ENCODE results near the gene AFF2. TPM values are rescaled to one million over a fixed set of nuclear protein-coding genes. Genes with fewer than 3 reads are reported as not detected.

AFF2 gene
- total and polyA plus RNA-seq, 12 donors = 0.07 to 17.9 (median 1.7) TPM

DNA sequence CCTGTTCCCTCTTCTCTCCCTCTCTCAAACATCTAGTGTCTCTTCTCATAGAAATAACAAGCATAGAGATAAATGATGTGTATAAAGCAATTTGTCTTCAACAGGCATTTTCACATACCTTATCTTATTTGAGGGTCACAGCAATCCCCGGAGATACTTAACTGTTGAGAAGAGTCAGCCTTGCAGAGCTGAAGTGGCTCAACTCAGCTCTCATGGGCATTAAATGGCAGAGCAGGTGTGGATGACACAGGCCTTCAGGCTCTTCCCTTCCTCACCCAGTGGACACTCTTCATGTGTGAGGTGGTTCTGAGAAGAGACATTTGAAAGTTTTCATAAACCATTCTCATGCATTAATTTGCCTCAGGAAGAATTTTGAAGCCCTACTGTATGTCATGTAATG lies 134.2 kb downstream of the AFF2 start:
- no peaks in the 10 kb centered on the region for H3K4me1 ChIP-seq (replicated peaks in 1 of 2)
- TF ChIP-seq, protein P1, sequence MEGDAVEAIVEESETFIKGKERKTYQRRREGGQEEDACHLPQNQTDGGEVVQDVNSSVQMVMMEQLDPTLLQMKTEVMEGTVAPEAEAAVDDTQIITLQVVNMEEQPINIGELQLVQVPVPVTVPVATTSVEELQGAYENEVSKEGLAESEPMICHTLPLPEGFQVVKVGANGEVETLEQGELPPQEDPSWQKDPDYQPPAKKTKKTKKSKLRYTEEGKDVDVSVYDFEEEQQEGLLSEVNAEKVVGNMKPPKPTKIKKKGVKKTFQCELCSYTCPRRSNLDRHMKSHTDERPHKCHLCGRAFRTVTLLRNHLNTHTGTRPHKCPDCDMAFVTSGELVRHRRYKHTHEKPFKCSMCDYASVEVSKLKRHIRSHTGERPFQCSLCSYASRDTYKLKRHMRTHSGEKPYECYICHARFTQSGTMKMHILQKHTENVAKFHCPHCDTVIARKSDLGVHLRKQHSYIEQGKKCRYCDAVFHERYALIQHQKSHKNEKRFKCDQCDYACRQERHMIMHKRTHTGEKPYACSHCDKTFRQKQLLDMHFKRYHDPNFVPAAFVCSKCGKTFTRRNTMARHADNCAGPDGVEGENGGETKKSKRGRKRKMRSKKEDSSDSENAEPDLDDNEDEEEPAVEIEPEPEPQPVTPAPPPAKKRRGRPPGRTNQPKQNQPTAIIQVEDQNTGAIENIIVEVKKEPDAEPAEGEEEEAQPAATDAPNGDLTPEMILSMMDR (IDR thresholded peaks at IDR 0.05) = no peak
- TF ChIP-seq POLR2A (IDR thresholded peaks at IDR 0.05) = no peak
- H3K9me3 ChIP-seq (replicated peaks in 1 of 3) = no peaks in the 10 kb centered on the region
- H3K27me3 ChIP-seq = peaks cover 6% of the 10 kb centered on the region
- H3K4me3 ChIP-seq = no peak overlapping the region
- WGBS, 4 donors = 52 to 67% (median 58%) methylated on average over 1 of the region's 1 CpG
- no peak overlapping the region for H3K27ac ChIP-seq
- H3K36me3 ChIP-seq (replicated peaks in 1 of 2) = no peaks in the 10 kb centered on the region
- DNase-seq = no peak
- intact Hi-C loops (cut with DNase I) = no loop called here

DNA sequence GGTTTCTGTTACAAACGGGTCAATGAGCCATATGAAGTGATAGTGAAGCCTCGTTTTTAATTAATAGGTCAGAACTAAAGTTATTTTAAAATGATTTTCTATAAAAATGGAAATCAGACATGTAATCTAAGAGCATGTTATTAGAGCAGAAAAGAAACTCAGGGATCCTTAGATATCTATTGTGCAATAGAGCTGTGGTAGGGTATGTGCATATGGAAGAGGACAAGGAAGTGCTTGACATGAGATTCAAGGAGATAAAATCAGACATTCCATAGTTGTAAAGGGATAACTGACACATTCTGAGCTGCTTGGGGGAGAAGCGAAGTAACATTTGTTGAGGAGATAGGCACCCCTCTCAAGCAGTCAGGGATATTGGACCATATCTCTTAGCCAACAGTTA lies 143.0 kb downstream of the AFF2 start:
- WGBS, 4 donors = 53 to 70% (median 57%) methylated on average over 3 of the region's 3 CpGs
- no peak for DNase-seq
- H3K4me1 ChIP-seq (replicated peaks in 1 of 2) = no peaks in the 10 kb centered on the region
- TF ChIP-seq, protein P1 (IDR thresholded peaks at IDR 0.05) = no peak
- no peak for TF ChIP-seq POLR2A (IDR thresholded peaks at IDR 0.05)
- no peak overlapping the region for H3K4me3 ChIP-seq
- H3K36me3 ChIP-seq (replicated peaks in 1 of 2) = no peaks in the 10 kb centered on the region
- no peaks in the 10 kb centered on the region for H3K9me3 ChIP-seq (replicated peaks in 1 of 3)
- intact Hi-C loops (cut with DNase I) = no loop called here
- no peak overlapping the region for H3K27ac ChIP-seq
- H3K27me3 ChIP-seq = no peaks in the 10 kb centered on the region

DNA sequence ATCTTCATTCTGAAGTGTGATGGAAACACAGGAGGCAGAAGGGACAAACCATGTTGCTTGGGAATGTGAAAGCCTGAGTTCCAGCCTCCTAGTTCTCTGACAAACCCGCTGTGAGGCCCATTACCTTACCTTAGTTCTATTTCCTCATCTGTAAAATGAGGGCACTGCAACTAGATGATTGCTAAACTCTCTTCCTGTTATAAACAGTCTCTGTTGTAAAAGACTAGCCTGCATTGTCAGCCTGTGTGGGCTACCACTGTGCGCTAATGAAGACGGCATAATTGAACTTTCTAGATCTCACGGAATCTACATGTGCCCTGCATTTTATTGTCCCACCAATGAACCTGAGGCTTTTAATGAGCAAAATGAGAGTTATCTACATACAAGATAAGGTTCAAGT lies 147.2 kb downstream of the AFF2 start:
- intact Hi-C loops (cut with DNase I) = no loop called here
- 74 to 86% (median 80%) methylated on average over 2 to 4 of the region's 4 CpGs for WGBS, 4 donors
- H3K27me3 ChIP-seq = no peaks in the 10 kb centered on the region
- H3K36me3 ChIP-seq (replicated peaks in 1 of 2) = no peaks in the 10 kb centered on the region
- TF ChIP-seq POLR2A (IDR thresholded peaks at IDR 0.05) = no peak
- TF ChIP-seq, protein P1 (IDR thresholded peaks at IDR 0.05) = no peak
- no peak for DNase-seq
- no peak overlapping the region for H3K27ac ChIP-seq
- H3K4me1 ChIP-seq (replicated peaks in 1 of 2) = no peaks in the 10 kb centered on the region
- no peaks in the 10 kb centered on the region for H3K9me3 ChIP-seq (replicated peaks in 1 of 3)
- H3K4me3 ChIP-seq = no peak overlapping the region

DNA sequence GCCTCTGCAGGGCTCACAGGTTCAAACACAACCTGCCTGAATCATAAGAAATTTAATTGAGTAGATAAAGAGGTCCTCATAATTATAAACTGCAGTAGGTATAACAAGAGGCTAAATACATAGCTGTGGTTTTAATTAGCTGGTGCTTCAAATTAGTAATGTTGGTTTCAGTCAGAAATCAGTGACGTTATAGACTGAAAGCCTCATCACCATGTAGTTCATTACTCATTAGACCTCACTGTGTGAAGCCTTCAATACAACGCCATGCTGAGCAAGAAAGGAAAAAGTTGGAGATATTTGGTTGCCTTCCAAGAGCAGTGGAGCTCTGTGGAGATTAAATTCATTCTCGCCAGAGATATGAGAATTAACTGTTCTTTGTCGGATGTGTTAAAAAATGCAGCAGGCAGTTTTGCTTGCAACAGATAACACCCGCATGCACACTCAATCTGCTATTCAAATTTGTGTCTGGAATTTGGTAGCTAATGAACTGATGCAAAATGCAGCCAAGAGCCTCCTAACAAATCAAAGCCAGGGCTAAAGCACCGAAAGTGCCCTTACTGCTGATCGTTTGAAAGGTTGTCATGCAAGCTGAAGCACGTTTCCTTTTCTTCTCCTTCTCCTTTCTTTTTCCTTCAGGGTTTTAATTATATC lies 148.9 kb downstream of the AFF2 start:
- no peaks in the 10 kb centered on the region for H3K9me3 ChIP-seq (replicated peaks in 1 of 3)
- H3K27ac ChIP-seq = no peak overlapping the region
- no peaks in the 10 kb centered on the region for H3K4me1 ChIP-seq (replicated peaks in 1 of 2)
- H3K36me3 ChIP-seq (replicated peaks in 1 of 2) = no peaks in the 10 kb centered on the region
- WGBS, 4 donors = 57 to 73% (median 66%) methylated on average over 7 to 8 of the region's 8 CpGs
- H3K4me3 ChIP-seq = no peak overlapping the region
- TF ChIP-seq, protein P1 (IDR thresholded peaks at IDR 0.05) = no peak
- TF ChIP-seq POLR2A (IDR thresholded peaks at IDR 0.05) = no peak
- DNase-seq = no peak
- intact Hi-C loops (cut with DNase I) = no loop called here
- H3K27me3 ChIP-seq = no peaks in the 10 kb centered on the region
